Spleen (tissue), 7 donors: ENCODE data around the gene CYFIP2.
A peak's percentile ranks its signal among the peaks of the same experiment; 100 is the strongest.

Source experiments
- CTCF ChIP-seq, 11 experiments: fragments of 200-600 bp in 7 of 11; fragments of 450-650 bp in 4 of 11; sonication (generic) in 4 of 11; IDR thresholded peaks in 8 of 11; conservative IDR thresholded peaks in 3 of 11; 1 replicate in 7 of 11; 2 replicates in 4 of 11; pipeline versions ENCODE4 v1.4.0 to v1.8.0; 2016 to 2021; ENCODE audit warnings: antibody characterized with exemption in 11 of 11, inconsistent platforms in 4 of 11, mild to moderate bottlenecking in 1 of 11
- POLR2A ChIP-seq, 3 donors: fragments of 450-650 bp; IDR thresholded peaks; one replicate each; pipeline ENCODE4 v1.5.1; 2017; ENCODE audit warnings: antibody characterized with exemption in 3 of 3, mild to moderate bottlenecking in 1 of 3
- POLR2AphosphoS5 ChIP-seq, 3 donors: sonication (generic); formaldehyde crosslinking; IDR thresholded peaks; one replicate each; pipeline ENCODE4 v1.5.1; 2017; ENCODE audit warnings: antibody characterized with exemption in 3 of 3
- donor health status: DM: no; HTN: no; CAD: no; lungs with moderate emphysema.
- donor health status: DM: no; HTN: no; CAD: no.
- donor health status: DM: no; HTN: no; CAD: no.

GRCh38 chr5:157269165-157269671 is 3.3 kb downstream of the CYFIP2 start:
- TF ChIP-seq CTCF (IDR thresholded peaks at IDR 0.05 in 8 of 11, conservative IDR thresholded peaks at IDR 0.05 in 3 of 11) (no peak), POLR2A (IDR thresholded peaks at IDR 0.05) (no peak), POLR2AphosphoS5 (IDR thresholded peaks at IDR 0.05) (peak in 1 of 3 donors; percentile 85)
